AG09319 (cell line): Measurements from ENCODE around the gene DOLK.
"Not testable (repeated sequence)": the region's sequence is repeated elsewhere in the genome, so short reads cannot be mapped to it uniquely, and the experiment has no call there.

Experiments
- DNase-seq: peaks from one replicate; pipeline ENCODE4 v3.0.0-alpha.2; 2010; ENCODE audit warnings: low read depth; ENCODE audit errors: extremely low read depth
- TF ChIP-seq, protein P1 (sequence below): IDR thresholded peaks from 2 replicates; pipeline ENCODE4 v1.5.1; 2011; ENCODE audit warnings: low read depth, mild to moderate bottlenecking, inconsistent platforms, low read length, moderate library complexity

DOLK gene

DNA sequence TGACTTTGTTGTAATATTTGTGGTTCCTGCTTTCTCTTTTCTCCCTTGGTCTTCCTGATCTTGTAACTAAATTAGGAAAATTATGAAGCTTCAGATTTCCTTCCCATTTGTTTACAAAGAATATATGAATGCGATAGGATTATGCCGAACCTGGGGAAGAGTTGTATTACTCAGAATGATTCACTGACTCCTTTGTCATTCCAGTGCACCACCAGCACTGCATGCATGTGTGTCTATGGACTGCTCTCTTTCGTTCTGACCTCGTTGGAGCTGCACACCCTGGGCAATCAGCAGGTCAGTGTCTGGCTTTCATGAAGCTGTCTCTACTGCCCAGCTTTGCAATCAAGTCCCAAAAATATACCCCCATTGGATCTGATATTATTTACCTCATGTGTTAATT is 25.6 kb upstream of the DOLK start:
- TF ChIP-seq, protein P1, sequence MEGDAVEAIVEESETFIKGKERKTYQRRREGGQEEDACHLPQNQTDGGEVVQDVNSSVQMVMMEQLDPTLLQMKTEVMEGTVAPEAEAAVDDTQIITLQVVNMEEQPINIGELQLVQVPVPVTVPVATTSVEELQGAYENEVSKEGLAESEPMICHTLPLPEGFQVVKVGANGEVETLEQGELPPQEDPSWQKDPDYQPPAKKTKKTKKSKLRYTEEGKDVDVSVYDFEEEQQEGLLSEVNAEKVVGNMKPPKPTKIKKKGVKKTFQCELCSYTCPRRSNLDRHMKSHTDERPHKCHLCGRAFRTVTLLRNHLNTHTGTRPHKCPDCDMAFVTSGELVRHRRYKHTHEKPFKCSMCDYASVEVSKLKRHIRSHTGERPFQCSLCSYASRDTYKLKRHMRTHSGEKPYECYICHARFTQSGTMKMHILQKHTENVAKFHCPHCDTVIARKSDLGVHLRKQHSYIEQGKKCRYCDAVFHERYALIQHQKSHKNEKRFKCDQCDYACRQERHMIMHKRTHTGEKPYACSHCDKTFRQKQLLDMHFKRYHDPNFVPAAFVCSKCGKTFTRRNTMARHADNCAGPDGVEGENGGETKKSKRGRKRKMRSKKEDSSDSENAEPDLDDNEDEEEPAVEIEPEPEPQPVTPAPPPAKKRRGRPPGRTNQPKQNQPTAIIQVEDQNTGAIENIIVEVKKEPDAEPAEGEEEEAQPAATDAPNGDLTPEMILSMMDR, result no peak
- DNase-seq, result no peak

DNA sequence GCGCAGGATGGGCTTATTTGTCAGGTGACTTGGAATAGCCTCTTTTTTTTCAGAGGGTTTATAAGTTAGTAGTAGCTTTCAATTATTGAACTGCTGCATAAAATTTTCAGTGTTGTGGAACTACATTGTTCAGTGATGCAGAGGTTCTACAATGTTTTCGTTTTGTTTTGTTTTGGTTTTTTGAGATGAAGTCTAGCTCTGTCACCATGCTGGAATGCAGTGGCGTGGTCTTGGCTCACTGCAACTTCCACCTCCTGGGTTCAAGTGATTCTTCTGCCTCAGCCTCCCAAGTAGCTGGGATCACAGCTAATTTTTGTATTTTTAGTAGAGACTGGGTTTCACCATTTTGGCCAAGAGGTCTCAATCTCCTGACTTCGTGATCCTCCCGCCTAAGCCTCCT is 22.1 kb upstream of the DOLK start:
- DNase-seq, result no peak
- TF ChIP-seq, protein P1, result no peak

DNA sequence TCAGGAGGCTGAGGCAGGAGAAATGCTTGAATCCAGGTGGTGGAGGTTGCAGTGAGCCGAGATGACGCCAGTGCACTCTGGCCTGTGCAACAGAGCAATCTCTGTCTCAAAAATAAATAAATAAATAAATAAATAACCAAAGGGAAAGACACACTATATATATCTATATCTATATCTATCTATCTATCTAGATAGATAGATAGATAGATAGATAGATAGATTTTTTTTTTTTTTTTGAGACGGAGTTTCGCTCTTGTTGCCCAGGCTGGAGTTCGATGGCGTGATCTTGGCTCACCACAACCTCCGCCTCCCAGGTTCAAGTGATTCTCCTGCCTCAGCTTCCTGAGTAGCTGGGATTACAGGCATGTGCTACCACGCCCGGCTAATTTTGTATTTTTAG is 14.0 kb upstream of the DOLK start:
- DNase-seq, result not testable (repeated sequence)

DNA sequence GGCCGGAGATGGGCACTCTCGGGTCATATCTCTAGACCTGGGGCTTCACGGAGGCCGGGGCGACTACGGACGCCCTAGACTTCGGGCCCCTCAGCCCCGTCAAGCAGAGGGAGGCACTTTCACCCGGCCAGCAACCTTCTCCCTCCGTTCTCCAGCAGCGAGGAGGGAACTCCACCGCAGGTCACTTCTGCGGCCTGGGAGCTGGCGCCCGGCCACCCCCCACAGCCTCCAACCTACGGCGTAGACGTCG is 201 bp downstream of the DOLK start:
- TF ChIP-seq, protein P1, result no peak
- DNase-seq, result no peak

DNA sequence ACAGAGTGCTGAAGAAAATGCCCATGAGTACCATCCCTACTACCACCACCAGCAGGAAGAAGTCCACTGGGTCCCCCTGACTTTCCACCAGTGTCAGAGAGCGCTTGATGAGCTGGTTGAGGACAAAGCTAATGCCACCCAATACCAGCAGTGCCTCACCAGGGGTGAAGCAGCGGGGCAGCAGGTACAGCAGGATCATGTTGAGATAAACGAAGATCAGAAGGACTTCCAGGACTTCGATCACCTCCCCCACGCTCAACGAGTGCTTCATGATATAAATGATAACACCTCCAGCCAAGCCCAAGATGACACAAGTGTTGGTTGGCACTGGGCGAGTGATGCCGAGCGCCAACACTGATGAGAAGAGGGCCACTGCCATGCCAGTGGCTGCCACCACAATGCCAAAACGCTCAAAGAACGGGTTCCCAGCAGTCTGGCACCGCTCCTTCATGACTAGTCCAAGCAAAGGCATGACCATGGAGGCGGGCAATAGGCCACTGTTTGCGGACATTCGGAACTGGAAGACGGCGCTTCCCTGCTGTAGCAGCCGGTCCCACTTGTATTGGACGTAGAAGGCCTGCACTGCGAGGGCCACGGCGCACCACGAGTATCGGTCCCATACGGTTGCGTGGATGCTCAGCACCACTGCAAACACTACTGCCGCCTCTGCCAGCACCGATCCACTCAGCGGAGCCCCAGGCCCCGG is 679 bp downstream of the DOLK start:
- TF ChIP-seq, protein P1, result no peak
- DNase-seq, result no peak

DNA sequence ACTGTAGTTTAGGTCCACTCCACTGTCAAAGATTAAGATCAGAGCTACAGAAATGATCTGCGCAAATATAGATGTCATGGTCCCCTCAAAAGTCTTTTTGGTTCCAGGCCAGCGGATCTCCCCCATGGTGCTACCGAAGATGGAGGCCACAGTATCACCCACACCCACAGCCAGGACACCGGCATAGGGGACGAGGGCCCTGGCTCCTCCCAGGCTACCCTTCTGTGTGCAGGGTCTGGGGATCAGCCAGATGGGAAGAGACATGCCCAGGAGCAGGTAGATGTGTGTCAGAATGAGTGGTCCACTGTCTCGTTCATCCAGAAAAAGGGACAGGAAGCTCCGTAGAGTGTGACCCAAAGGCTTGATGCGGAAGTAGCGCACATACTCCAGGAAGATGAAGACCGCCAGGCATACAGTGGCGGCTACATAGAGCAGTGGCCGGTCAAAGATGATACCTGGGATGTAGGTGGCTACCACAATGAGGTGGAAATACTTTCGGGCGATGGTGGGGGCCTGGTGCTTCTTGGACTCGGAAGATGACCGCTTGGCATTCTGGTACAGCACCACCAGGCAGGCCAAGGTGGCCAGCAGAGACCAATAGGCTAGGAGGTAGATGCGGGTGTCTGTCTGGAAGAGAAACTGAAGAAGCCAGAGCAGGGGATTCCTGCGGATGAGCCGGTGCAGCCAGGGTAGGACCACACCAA is 1.5 kb downstream of the DOLK start:
- no peak for DNase-seq
- TF ChIP-seq, protein P1, result no peak

DNA sequence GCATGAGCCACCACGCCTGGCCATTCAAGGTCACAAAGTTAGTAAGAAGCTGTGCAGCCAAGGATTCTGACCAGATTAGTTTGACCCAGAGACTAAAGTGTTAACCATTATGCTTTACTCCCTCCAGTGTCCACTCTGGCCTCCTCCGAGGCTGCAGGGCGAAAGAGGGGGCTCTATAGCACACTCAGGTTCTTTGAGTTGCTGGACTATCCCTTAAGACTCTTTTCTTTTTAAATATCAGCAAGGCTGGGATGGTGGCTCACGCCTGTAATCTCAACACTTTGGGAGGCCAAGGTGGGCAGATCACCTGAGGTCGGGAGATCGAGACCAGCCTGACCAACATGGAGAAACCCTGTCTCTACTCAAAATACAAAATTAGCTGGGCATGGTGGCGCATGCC is 2.4 kb downstream of the DOLK start:
- not testable (repeated sequence) for DNase-seq

DNA sequence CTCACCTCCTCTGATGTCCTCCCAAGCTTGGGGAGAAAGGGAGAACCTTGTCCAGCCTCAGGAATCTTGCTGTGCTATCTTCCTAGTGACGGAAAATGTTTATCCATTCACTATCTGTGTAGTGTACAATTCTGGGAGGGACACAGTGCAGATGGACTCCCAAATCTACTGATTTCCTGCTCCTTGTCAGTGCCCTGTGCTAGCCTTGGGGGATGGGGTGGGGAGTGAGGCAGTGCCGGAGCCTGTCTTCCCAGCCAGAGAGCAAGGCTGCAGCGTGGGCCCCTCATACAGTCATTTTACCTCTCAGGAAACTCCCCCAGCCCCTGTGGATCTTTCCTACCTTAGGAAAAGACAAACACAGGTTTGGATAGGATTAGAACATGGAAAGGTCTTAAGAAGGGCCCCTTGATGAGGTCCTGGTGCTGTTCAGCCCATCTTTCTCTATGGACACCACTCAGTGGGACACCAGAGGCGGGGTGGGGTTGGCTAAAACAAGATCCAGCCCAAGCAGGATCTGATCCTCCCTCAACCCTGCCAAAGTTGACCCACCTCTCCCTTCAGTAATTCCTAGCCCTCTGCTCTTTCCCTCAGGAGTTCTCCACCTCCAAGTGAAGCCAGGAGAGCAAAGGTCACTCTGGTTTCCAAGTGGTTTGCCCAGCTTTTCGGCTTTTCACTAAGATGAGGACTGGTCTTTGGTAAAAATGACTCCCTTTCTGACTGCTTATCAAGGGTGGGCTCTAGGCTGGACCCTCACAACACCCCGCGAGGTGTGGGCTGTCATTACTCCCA is 3.4 kb downstream of the DOLK start:
- DNase-seq, result no peak

More for the DNA sequence above, 3.4 kb downstream of the DOLK start:
- TF ChIP-seq, protein P1, result no peak
